HG03558 (cell line): ENCODE data around the gene CCDC12.
"Not testable (repeated sequence)": the region's sequence is repeated elsewhere in the genome, so short reads cannot be mapped to it uniquely, and the experiment has no call there.

Source experiments
- ATAC-seq: cut with Tn5 transposase; IDR thresholded peaks from one replicate; pipeline ENCODE4 v1.9.1; 2021; ENCODE audit warnings: moderate number of reproducible peaks; ENCODE audit not compliant: unreplicated experiment; ENCODE audit errors: extremely low read depth

Gene CCDC12

GRCh38 chr3:46984591-46985459 is 8.3 kb upstream of the CCDC12 start:
- ATAC-seq: no peak

GRCh38 chr3:46982546-46982945 is 6.0 kb upstream of the CCDC12 start:
- no peak for ATAC-seq

GRCh38 chr3:46981932-46982471 is 5.5 kb upstream of the CCDC12 start:
- ATAC-seq: no peak

- no peak for ATAC-seq
These were observed 3.5 kb upstream of the CCDC12 start for GRCh38 chr3:46979958-46980497.

- ATAC-seq: peak; percentile 50
These were observed 2.7 kb upstream of the CCDC12 start, which contains the start of gene NBEAL2 for GRCh38 chr3:46978985-46979944. TSS of gene NBEAL2 (plus strand) at chr3:46979666. CDS start at chr3:46979862, 196 bp downstream.

- ATAC-seq: no peak
These were observed 1.8 kb upstream of the CCDC12 start for GRCh38 chr3:46978381-46978780.

GRCh38 chr3:46977811-46978195 is 1.3 kb upstream of the CCDC12 start:
- no peak for ATAC-seq

GRCh38 chr3:46974421-46975171 is 1.9 kb downstream of the CCDC12 start:
- no peak for ATAC-seq

- ATAC-seq: no peak
These were observed 4.1 kb downstream of the CCDC12 start for GRCh38 chr3:46972396-46972795.

- ATAC-seq: no peak
These were observed 4.8 kb downstream of the CCDC12 start for GRCh38 chr3:46971742-46972141.

GRCh38 chr3:46971151-46971550 is 5.4 kb downstream of the CCDC12 start:
- no peak for ATAC-seq

- ATAC-seq: no peak
These were observed 6.0 kb downstream of the CCDC12 start for GRCh38 chr3:46970391-46971091.

GRCh38 chr3:46968783-46969428 is 7.6 kb downstream of the CCDC12 start:
- no peak for ATAC-seq

- ATAC-seq: no peak
These were observed 9.7 kb downstream of the CCDC12 start for GRCh38 chr3:46966811-46967210.

GRCh38 chr3:46965151-46965550 is 11.4 kb downstream of the CCDC12 start:
- ATAC-seq: no peak

- ATAC-seq: not testable (repeated sequence)
These were observed 12.4 kb downstream of the CCDC12 start for GRCh38 chr3:46964038-46964590.

- no peak for ATAC-seq
These were observed 13.6 kb downstream of the CCDC12 start for GRCh38 chr3:46962990-46963389.

- no peak for ATAC-seq
These were observed 14.1 kb downstream of the CCDC12 start for GRCh38 chr3:46962427-46962826.
